Erythroblast (primary cell): ENCODE results near the gene CAPN15.

Source experiments
- GATA1 ChIP-seq: IDR thresholded peaks from 2 replicates; pipeline ENCODE4 v1.6.1; 2011; ENCODE audit warnings: low read depth, mild to moderate bottlenecking, control low read depth, low read length, moderate library complexity
- POLR2A ChIP-seq: IDR thresholded peaks from 2 replicates; pipeline ENCODE4 v1.6.1; 2011; ENCODE audit warnings: mild to moderate bottlenecking, low read length

DNA sequence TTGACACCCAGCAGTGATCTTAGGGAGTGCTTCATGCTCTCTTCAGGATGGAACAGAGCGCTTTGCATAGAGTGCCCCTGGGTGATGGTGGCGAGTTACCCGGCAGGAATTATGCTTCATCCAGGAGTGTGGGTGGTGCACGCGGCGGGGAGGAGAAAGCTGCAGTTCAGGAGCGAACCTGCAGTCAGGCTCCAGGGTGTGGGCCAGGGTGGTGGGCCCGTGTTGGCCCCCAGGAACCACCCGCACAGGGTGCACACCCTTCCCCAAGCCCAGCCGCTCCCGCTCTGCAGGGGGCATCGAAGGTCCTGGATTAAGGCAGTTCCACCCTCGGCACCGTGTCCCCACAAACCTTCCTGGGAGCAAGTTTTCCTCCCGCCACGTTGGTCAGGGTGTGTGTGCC, 66.3 kb downstream of the CAPN15 start:
- TF ChIP-seq POLR2A: no peak
- TF ChIP-seq GATA1: no peak
